GM18951 (cell line): Measurements from ENCODE around the gene PRSS1.
"Not testable (repeated sequence)": the region's sequence is repeated elsewhere in the genome, so short reads cannot be mapped to it uniquely, and the experiment has no call there.

ENCODE experiments used
- POLR2A ChIP-seq: IDR thresholded peaks from 4 replicates; pipeline ENCODE4 v1.6.1; 2011; ENCODE audit warnings: mild to moderate bottlenecking; ENCODE audit not compliant: insufficient read length, insufficient read depth; ENCODE audit errors: extremely low read depth
- in situ Hi-C: fragments of 300-500 bp; cut with MboI; formaldehyde crosslinking; loops from one replicate; pipeline ENCODE4 v1.12.0; 2022; ENCODE audit warnings: low sequenced_read_pairs, mixed read lengths, inconsistent platforms; ENCODE audit not compliant: unreplicated experiment

PRSS1 gene

GRCh38 chr7:142754681-142755575 lies 5.7 kb downstream of the PRSS1 start:
- in situ Hi-C loops, result no loop called here
- TF ChIP-seq POLR2A, result no peak

- in situ Hi-C loops, result not testable (repeated sequence)
These were observed 9.0 kb downstream of the PRSS1 start for GRCh38 chr7:142758312-142758711.

GRCh38 chr7:142759433-142759832 lies 10.2 kb downstream of the PRSS1 start:
- TF ChIP-seq POLR2A, result no peak
- in situ Hi-C loops, result no loop called here

- in situ Hi-C loops, result no loop called here
- TF ChIP-seq POLR2A, result no peak
These were observed 10.9 kb downstream of the PRSS1 start for GRCh38 chr7:142760071-142760642.

GRCh38 chr7:142761606-142762005 lies 12.3 kb downstream of the PRSS1 start:
- in situ Hi-C loops, result not testable (repeated sequence)

- in situ Hi-C loops, result no loop called here
- no peak for TF ChIP-seq POLR2A
These were observed 12.8 kb downstream of the PRSS1 start for GRCh38 chr7:142762104-142762503.

GRCh38 chr7:142767451-142767850 lies 18.2 kb downstream of the PRSS1 start:
- no peak for TF ChIP-seq POLR2A
- in situ Hi-C loops, result no loop called here

- no peak for TF ChIP-seq POLR2A
- in situ Hi-C loops, result no loop called here
These were observed 18.6 kb downstream of the PRSS1 start for GRCh38 chr7:142767861-142768260.

GRCh38 chr7:142768885-142769284 lies 19.6 kb downstream of the PRSS1 start:
- in situ Hi-C loops, result not testable (repeated sequence)

GRCh38 chr7:142770661-142771352 lies 21.5 kb downstream of the PRSS1 start, which contains the start of gene PRSS2:
PRSS2 (plus strand) TSS chr7:142770970; CDS start chr7:142770983, 13 bp downstream.
- in situ Hi-C loops, result no loop called here
- no peak for TF ChIP-seq POLR2A

- in situ Hi-C loops, result no loop called here
- TF ChIP-seq POLR2A, result no peak
These were observed 22.1 kb downstream of the PRSS1 start for GRCh38 chr7:142771353-142771723.

- in situ Hi-C loops, result no loop called here
- no peak for TF ChIP-seq POLR2A
These were observed 22.8 kb downstream of the PRSS1 start for GRCh38 chr7:142772051-142772450.

- in situ Hi-C loops, result no loop called here
- no peak for TF ChIP-seq POLR2A
These were observed 23.4 kb downstream of the PRSS1 start for GRCh38 chr7:142772673-142773072.

- no peak for TF ChIP-seq POLR2A
- in situ Hi-C loops, result no loop called here
These were observed 24.0 kb downstream of the PRSS1 start for GRCh38 chr7:142773230-142773629.
